Umbilical cord (tissue), 2 donors: ENCODE data around the gene DPM1. TPM values are rescaled to one million over a fixed set of nuclear protein-coding genes. Genes with fewer than 3 reads are reported as not detected.

Source experiments
- DNase-seq: peaks from one replicate; pipeline ENCODE4 v3.0.0-alpha.2; 2015; ENCODE audit warnings: low spot score
- total RNA-seq: library from RNA; depleted of rRNA; stranded (reverse); fragments of >200 nt; gene quantifications from one replicate; pipeline ENCODE4 v1.2.3, GENCODE V29; 2014; ENCODE audit warnings: low replicate concordance; ENCODE audit not compliant: insufficient read depth

Gene DPM1
- 98.7 TPM for total RNA-seq

GRCh38 chr20:50957798-50958614, at the start of gene DPM1:
Gene DPM1, minus strand, starts transcription at chr20:50958532. Its CDS starts 9 bp downstream, at chr20:50958523.
- DNase-seq: peak; percentile 94

- DNase-seq: no peak
These were observed 46.9 kb upstream of the DPM1 start for GRCh38 chr20:51005214-51005613.

GRCh38 chr20:51004781-51005180, 46.4 kb upstream of the DPM1 start:
- DNase-seq: no peak

- no peak for DNase-seq
These were observed 46.0 kb upstream of the DPM1 start for GRCh38 chr20:51004305-51004727.

GRCh38 chr20:51003753-51004152, 45.4 kb upstream of the DPM1 start:
- DNase-seq: no peak

GRCh38 chr20:51002633-51003032, 44.3 kb upstream of the DPM1 start:
- no peak for DNase-seq

- no peak for DNase-seq
These were observed 43.3 kb upstream of the DPM1 start for GRCh38 chr20:51001430-51002265.

- DNase-seq: no peak
These were observed 41.0 kb upstream of the DPM1 start for GRCh38 chr20:50999355-50999754.

- no peak for DNase-seq
These were observed 38.9 kb upstream of the DPM1 start for GRCh38 chr20:50996901-50997865.

GRCh38 chr20:50995506-50995905, 37.2 kb upstream of the DPM1 start:
- DNase-seq: no peak

GRCh38 chr20:50993876-50994275, 35.5 kb upstream of the DPM1 start:
- DNase-seq: no peak

GRCh38 chr20:50992733-50993457, 34.6 kb upstream of the DPM1 start:
- peak; percentile 56 for DNase-seq

- peak; percentile 22 for DNase-seq
These were observed 34.0 kb upstream of the DPM1 start for GRCh38 chr20:50992336-50992732.

GRCh38 chr20:50991076-50991475, 32.7 kb upstream of the DPM1 start:
- DNase-seq: no peak

GRCh38 chr20:50987493-50988210, 29.3 kb upstream of the DPM1 start:
- DNase-seq: peak; percentile 90

- DNase-seq: no peak
These were observed 25.0 kb upstream of the DPM1 start for GRCh38 chr20:50983321-50983720.

- peak; percentile 46 for DNase-seq
These were observed 24.0 kb upstream of the DPM1 start for GRCh38 chr20:50982363-50982762.

GRCh38 chr20:50981714-50982048, 23.3 kb upstream of the DPM1 start:
- DNase-seq: no peak

- DNase-seq: peak; percentile 62
These were observed 22.8 kb upstream of the DPM1 start for GRCh38 chr20:50980851-50981713.
